AG04449 (cell line): ENCODE results near the gene RBPJ.

Source experiments
- CTCF ChIA-PET: fragments of 350-600 bp; formaldehyde crosslinking; extraction: SDS; loops from one replicate; lab custom pipeline; 2021; ENCODE audit warnings: antibody characterized with exemption; lab: Yijun Ruan, JAX
- POLR2A ChIA-PET: fragments of 400-600, 350-600 bp; formaldehyde crosslinking; extraction: SDS; loops from one replicate; lab custom pipeline; 2020; ENCODE audit warnings: antibody characterized with exemption, inconsistent platforms; lab: Yijun Ruan, JAX
- DNase-seq: peaks from one replicate; pipeline ENCODE4 v3.0.0-alpha.2; 2010; ENCODE audit warnings: low read depth, low spot score
- H3K4me3 ChIP-seq: 2 replicates; pipeline ENCODE4 v1.5.1; 2011; ENCODE audit warnings: low read depth, mild to moderate bottlenecking, control low read depth, low read length
- CTCF ChIP-seq: IDR thresholded peaks from one replicate; pipeline ENCODE4 v1.5.1; 2011; ENCODE audit warnings: mild to moderate bottlenecking, moderate library complexity, low read length, control low read depth, inconsistent platforms; ENCODE audit not compliant: insufficient read depth; ENCODE audit errors: missing control alignments

RBPJ gene

GRCh38 chr4:26319949-26320537 lies 771 bp upstream of the RBPJ start:
- POLR2A ChIA-PET = interaction anchor here (0.9 kb wide), 1 partner anchor 26 kb away, joined by 3 read pairs; no protein-coding TSS in a partner anchor
- CTCF ChIA-PET = interaction anchor here (1.0 to 3.9 kb wide), 6 partner anchors 10 to 687 kb away, joined by 3 to 25 read pairs (median 4); no protein-coding TSS in a partner anchor
- no peak for DNase-seq
- H3K4me3 ChIP-seq = peak overlapping the region; percentile 90
- TF ChIP-seq CTCF = no peak

- ChIA-PET POLR2A (no interaction called here), CTCF (no interaction called here)
- TF ChIP-seq CTCF = no peak
- DNase-seq = no peak
- peak overlapping the region; percentile 90 for H3K4me3 ChIP-seq
These were observed 783 bp downstream of the RBPJ start for GRCh38 chr4:26321373-26322221.

- POLR2A ChIA-PET = no interaction called here
- no peak for DNase-seq
- no peak for TF ChIP-seq CTCF
- peak overlapping the region; percentile 90 for H3K4me3 ChIP-seq
- CTCF ChIA-PET = interaction anchor here (0.6 to 9.6 kb wide), 2 partner anchors 9 to 292 kb away, joined by 3 to 106 read pairs; no protein-coding TSS in a partner anchor
These were observed 1.5 kb downstream of the RBPJ start for GRCh38 chr4:26322346-26322745.

- POLR2A ChIA-PET = no interaction called here
- no peak overlapping the region for H3K4me3 ChIP-seq
- CTCF ChIA-PET = interaction anchor here (0.7 to 9.6 kb wide), 9 partner anchors 22 to 336 kb away, joined by 3 to 106 read pairs (median 6); no protein-coding TSS in a partner anchor
- DNase-seq = no peak
- no peak for TF ChIP-seq CTCF
These were observed 3.0 kb downstream of the RBPJ start for GRCh38 chr4:26323821-26324220.

GRCh38 chr4:26325191-26325590 lies 4.4 kb downstream of the RBPJ start:
- ChIA-PET CTCF (interaction anchor here (0.6 to 9.6 kb wide), 24 partner anchors 11 to 401 kb away, joined by 3 to 106 read pairs (median 4); no protein-coding TSS in a partner anchor), POLR2A (interaction anchor here (0.5 to 0.6 kb wide), 2 partner anchors 12 to 47 kb away, joined by 4 read pairs; no protein-coding TSS in a partner anchor)
- no peak overlapping the region for H3K4me3 ChIP-seq
- DNase-seq = no peak
- peak; percentile 40 for TF ChIP-seq CTCF

- H3K4me3 ChIP-seq = no peak overlapping the region
- ChIA-PET POLR2A (interaction anchor here (0.5 to 1.2 kb wide), 10 partner anchors 10 to 314 kb away, joined by 3 to 6 read pairs (median 3); no protein-coding TSS in a partner anchor), CTCF (interaction anchor here (0.8 to 11.5 kb wide), 9 partner anchors 10 to 339 kb away, joined by 3 to 211 read pairs (median 50); no protein-coding TSS in a partner anchor)
- TF ChIP-seq CTCF = no peak
- DNase-seq = peak; percentile 93
These were observed 6.0 kb downstream of the RBPJ start for GRCh38 chr4:26326791-26327190.
